Dermis blood vessel endothelial cell (primary cell): ENCODE results near the gene BTBD17. TPM values are rescaled to one million over a fixed set of nuclear protein-coding genes. Genes with fewer than 3 reads are reported as not detected.
"Not testable (repeated sequence)": the region's sequence is repeated elsewhere in the genome, so short reads cannot be mapped to it uniquely, and the experiment has no call there.

Source experiments
- DNase-seq: peaks from one replicate; pipeline ENCODE4 v3.0.0; 2010
- total RNA-seq: library from RNA; depleted of rRNA; stranded (reverse); fragments of >200 nt; gene quantifications from 2 replicates; pipeline ENCODE4 v1.2.3, GENCODE V29; 2014

Gene BTBD17
- total RNA-seq = 0.17 TPM in 1 of 2 replicates, not detected in the other

- peak; percentile 65 for DNase-seq
Observed at GRCh38 chr17:74361230-74362068, at the start of gene BTBD17. TSS of gene BTBD17 (minus strand) at chr17:74361868. CDS start at chr17:74361819, 49 bp downstream.

- DNase-seq = no peak
Observed at GRCh38 chr17:74410001-74410443, 48.4 kb upstream of the BTBD17 start.

- DNase-seq = no peak
Observed at GRCh38 chr17:74408815-74409214, 47.1 kb upstream of the BTBD17 start.

- DNase-seq = peak; percentile 13
Observed at GRCh38 chr17:74408262-74408661, 46.6 kb upstream of the BTBD17 start.

- no peak for DNase-seq
Observed at GRCh38 chr17:74407384-74407783, 45.7 kb upstream of the BTBD17 start.

GRCh38 chr17:74405311-74405710 is 43.6 kb upstream of the BTBD17 start:
- not testable (repeated sequence) for DNase-seq

GRCh38 chr17:74404789-74405188 is 43.1 kb upstream of the BTBD17 start:
- no peak for DNase-seq

- DNase-seq = no peak
Observed at GRCh38 chr17:74404218-74404617, 42.5 kb upstream of the BTBD17 start.

GRCh38 chr17:74403512-74404137 is 42.0 kb upstream of the BTBD17 start:
- no peak for DNase-seq

- DNase-seq = no peak
Observed at GRCh38 chr17:74402048-74402447, 40.4 kb upstream of the BTBD17 start.

GRCh38 chr17:74396567-74396966 is 34.9 kb upstream of the BTBD17 start:
- DNase-seq = no peak

- DNase-seq = no peak
Observed at GRCh38 chr17:74394977-74395376, 33.3 kb upstream of the BTBD17 start.

- no peak for DNase-seq
Observed at GRCh38 chr17:74394275-74394950, 32.7 kb upstream of the BTBD17 start.

GRCh38 chr17:74393346-74393942 is 31.8 kb upstream of the BTBD17 start:
- no peak for DNase-seq

- no peak for DNase-seq
Observed at GRCh38 chr17:74392848-74393247, 31.2 kb upstream of the BTBD17 start.

- no peak for DNase-seq
Observed at GRCh38 chr17:74391771-74392170, 30.1 kb upstream of the BTBD17 start.

GRCh38 chr17:74390680-74391653 is 29.3 kb upstream of the BTBD17 start:
- no peak for DNase-seq

GRCh38 chr17:74389937-74390679 is 28.4 kb upstream of the BTBD17 start:
- no peak for DNase-seq

GRCh38 chr17:74389084-74389753 is 27.6 kb upstream of the BTBD17 start:
- DNase-seq = no peak
